Smooth muscle cell (in vitro differentiated cells): ENCODE results near the gene FAM171A2. TPM values are rescaled to one million over a fixed set of nuclear protein-coding genes. Genes with fewer than 3 reads are reported as not detected.

Experiments
- DNase-seq: peaks from one replicate; lab custom pipeline; 2025; ENCODE audit not compliant: unreplicated experiment; lab: John Stamatoyannopoulos, UW
- H2AFZ ChIP-seq: fragments of 200-600 bp; sonication (generic); 2 replicates; pipeline ENCODE4 v1.6.0; 2016; ENCODE audit warnings: antibody characterized with exemption, low read depth, mild to moderate bottlenecking
- H3F3A ChIP-seq: fragments of 200-600 bp; sonication (generic); 2 replicates; pipeline ENCODE4 v1.6.0; 2017; ENCODE audit warnings: antibody characterized with exemption, low read depth
- H3K27ac ChIP-seq: fragments of 200-600 bp; sonication (generic); 2 replicates; pipeline ENCODE4 v1.5.1; 2016; ENCODE audit warnings: low read depth, mild to moderate bottlenecking
- H3K27me3 ChIP-seq: fragments of 200-600 bp; sonication (generic); 2 replicates; pipeline ENCODE4 v1.6.1; 2016; ENCODE audit warnings: low read depth, mild to moderate bottlenecking
- H3K36me3 ChIP-seq: fragments of 200-600 bp; sonication (generic); 2 replicates; pipeline ENCODE4 v1.5.1; 2016; ENCODE audit warnings: low read depth
- H3K4me1 ChIP-seq: fragments of 200-600 bp; sonication (generic); 2 replicates; pipeline ENCODE4 v1.5.1; 2016; ENCODE audit warnings: low read depth
- H3K4me2 ChIP-seq: fragments of 200-600 bp; sonication (generic); 2 replicates; pipeline ENCODE4 v1.6.0; 2016; ENCODE audit warnings: mild to moderate bottlenecking
- H3K4me3 ChIP-seq: fragments of 200-600 bp; sonication (generic); 2 replicates; pipeline ENCODE4 v1.5.1; 2016; ENCODE audit warnings: mild to moderate bottlenecking
- H3K79me2 ChIP-seq: fragments of 200-600 bp; sonication (generic); 2 replicates; pipeline ENCODE4 v1.6.0; 2016; ENCODE audit warnings: low read depth, mild to moderate bottlenecking
- H3K9ac ChIP-seq: fragments of 200-600 bp; sonication (generic); 2 replicates; pipeline ENCODE4 v1.6.0; 2016; ENCODE audit warnings: low read depth
- H3K9me3 ChIP-seq: fragments of 200-600 bp; sonication (generic); replicated peaks from 2 replicates; pipeline ENCODE4 v1.5.1; 2016; ENCODE audit warnings: low read depth
- H4K20me1 ChIP-seq: fragments of 200-600 bp; sonication (generic); 2 replicates; pipeline ENCODE4 v1.6.0; 2016; ENCODE audit warnings: low read depth
- CTCF ChIP-seq: fragments of 200-600 bp; sonication (generic); IDR thresholded peaks from 2 replicates; pipeline ENCODE4 v1.5.1; 2017; ENCODE audit warnings: borderline replicate concordance, mild to moderate bottlenecking, antibody characterized with exemption; ENCODE audit not compliant: insufficient read depth, poor library complexity, severe bottlenecking
- WGBS: methylation state at CpG from one replicate; pipeline ENCODE4 v1.1.7; 2016; ENCODE audit warnings: low lambda C conversion rate; 5-methylcytosine and 5-hydroxymethylcytosine counted together
- polyA plus RNA-seq: library from polyadenylated mRNA; unstranded; fragments of >200 nt; fragmentation: Nextera tagmentation; extraction: Ambion mirVana; gene quantifications from 2 replicates; pipeline ENCODE4 v1.2.1, GENCODE V29; 2016
- total RNA-seq: library from RNA; depleted of rRNA; stranded (reverse); fragments of >200 nt; gene quantifications from 2 replicates; pipeline ENCODE4 v1.2.3, GENCODE V29; 2014

FAM171A2 gene
- total and polyA plus RNA-seq, 2 experiments from 2014 or later, result 28.4 to 31.5 TPM

GRCh38 chr17:44384281-44384822 is 20.7 kb upstream of the FAM171A2 start:
- peak overlapping the region; percentile 71 for H3K4me3 ChIP-seq
- no peaks in the 10 kb centered on the region for H4K20me1 ChIP-seq
- peak overlapping the region; percentile 98 for H3K4me2 ChIP-seq
- no peaks in the 10 kb centered on the region for H3F3A ChIP-seq
- no peaks in the 10 kb centered on the region for H3K79me2 ChIP-seq
- no peaks in the 10 kb centered on the region for H3K4me1 ChIP-seq
- no peaks in the 10 kb centered on the region for H3K9me3 ChIP-seq
- TF ChIP-seq CTCF, result no peak
- WGBS, result 26% methylated on average over 27 of the region's 29 CpGs
- H3K27me3 ChIP-seq, result peaks cover 13% of the 10 kb centered on the region
- no peak overlapping the region for H3K9ac ChIP-seq
- H3K27ac ChIP-seq, result no peak overlapping the region
- H2AFZ ChIP-seq, result peak overlapping the region; percentile 62
- DNase-seq, result no peak
- no peaks in the 10 kb centered on the region for H3K36me3 ChIP-seq

GRCh38 chr17:44383861-44384260 is 20.2 kb upstream of the FAM171A2 start:
- 79% methylated on average over 16 of the region's 16 CpGs for WGBS
- TF ChIP-seq CTCF, result no peak
- H3K4me3 ChIP-seq, result no peak overlapping the region

GRCh38 chr17:44383363-44383762 is 19.7 kb upstream of the FAM171A2 start:
- H3K4me2 ChIP-seq, result no peak overlapping the region

More at GRCh38 chr17:44383861-44384260, 20.2 kb upstream of the FAM171A2 start:
- no peaks in the 10 kb centered on the region for H3F3A ChIP-seq
- H3K79me2 ChIP-seq, result no peaks in the 10 kb centered on the region
- no peak for DNase-seq
- no peak overlapping the region for H3K4me2 ChIP-seq
- H3K27me3 ChIP-seq, result peaks cover 13% of the 10 kb centered on the region
- no peak overlapping the region for H3K9ac ChIP-seq
- H3K36me3 ChIP-seq, result no peaks in the 10 kb centered on the region
- H2AFZ ChIP-seq, result no peak overlapping the region
- H4K20me1 ChIP-seq, result no peaks in the 10 kb centered on the region
- H3K9me3 ChIP-seq, result no peaks in the 10 kb centered on the region
- no peak overlapping the region for H3K27ac ChIP-seq
- no peaks in the 10 kb centered on the region for H3K4me1 ChIP-seq

More at GRCh38 chr17:44383363-44383762, 19.7 kb upstream of the FAM171A2 start:
- WGBS, result 94% methylated on average over 15 of the region's 15 CpGs
- no peak overlapping the region for H3K4me3 ChIP-seq
- no peaks in the 10 kb centered on the region for H4K20me1 ChIP-seq
- TF ChIP-seq CTCF, result no peak
- H3K27ac ChIP-seq, result no peak overlapping the region
- H3K4me1 ChIP-seq, result no peaks in the 10 kb centered on the region
- no peak for DNase-seq
- H3K79me2 ChIP-seq, result no peaks in the 10 kb centered on the region
- H3F3A ChIP-seq, result no peaks in the 10 kb centered on the region
- no peaks in the 10 kb centered on the region for H3K36me3 ChIP-seq
- H3K27me3 ChIP-seq, result peaks cover 13% of the 10 kb centered on the region
- H2AFZ ChIP-seq, result no peak overlapping the region
- H3K9me3 ChIP-seq, result no peaks in the 10 kb centered on the region
- H3K9ac ChIP-seq, result no peak overlapping the region
